NCI-H226 (cell line): Measurements from ENCODE around the gene FXN.
A peak's percentile ranks its signal among the peaks of the same experiment; 100 is the strongest.

ENCODE experiments used
- DNase-seq: peaks from one replicate; pipeline ENCODE4 v3.0.0-alpha.2; 2015

Gene FXN

DNA sequence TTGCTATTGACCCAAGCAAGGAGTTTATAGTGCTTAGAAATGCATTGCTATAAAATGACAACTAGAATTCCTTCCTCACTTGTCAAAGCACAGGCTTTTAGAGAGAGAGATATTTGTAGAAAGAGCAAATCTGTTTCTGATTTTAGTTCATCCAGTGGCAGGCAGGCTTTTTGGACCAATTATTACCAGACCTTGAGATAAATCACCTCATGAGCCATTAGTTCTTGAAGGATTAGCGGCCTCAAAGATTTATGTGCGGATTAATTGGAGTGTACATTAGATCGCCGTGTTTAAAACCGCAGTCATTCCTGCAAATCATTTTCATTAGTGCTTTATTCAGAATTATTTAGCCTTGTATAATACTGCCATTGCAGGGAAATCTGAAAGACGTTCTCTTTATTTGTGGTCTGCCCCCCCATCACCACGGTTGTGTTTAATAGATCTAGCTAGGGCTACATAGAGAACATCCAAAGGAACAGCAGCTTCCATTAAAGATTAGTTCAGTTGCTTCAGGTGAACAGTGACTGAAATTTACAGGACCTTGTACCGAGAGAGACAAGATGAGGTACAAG is 109.7 kb downstream of the FXN start:
- no peak for DNase-seq

- no peak for DNase-seq
Observed at GRCh38 chr9:69147041-69147834, 111.7 kb downstream of the FXN start.

- peak; percentile 15 for DNase-seq
Observed at GRCh38 chr9:69149321-69149807, 113.8 kb downstream of the FXN start.
